ENCODE results near the gene LTBP2.

- TF ChIP-seq ZNF124 (CRISPR knock-in tag; IDR thresholded peaks at IDR 0.05) = no peak
- TF ChIP-seq, protein P1, sequence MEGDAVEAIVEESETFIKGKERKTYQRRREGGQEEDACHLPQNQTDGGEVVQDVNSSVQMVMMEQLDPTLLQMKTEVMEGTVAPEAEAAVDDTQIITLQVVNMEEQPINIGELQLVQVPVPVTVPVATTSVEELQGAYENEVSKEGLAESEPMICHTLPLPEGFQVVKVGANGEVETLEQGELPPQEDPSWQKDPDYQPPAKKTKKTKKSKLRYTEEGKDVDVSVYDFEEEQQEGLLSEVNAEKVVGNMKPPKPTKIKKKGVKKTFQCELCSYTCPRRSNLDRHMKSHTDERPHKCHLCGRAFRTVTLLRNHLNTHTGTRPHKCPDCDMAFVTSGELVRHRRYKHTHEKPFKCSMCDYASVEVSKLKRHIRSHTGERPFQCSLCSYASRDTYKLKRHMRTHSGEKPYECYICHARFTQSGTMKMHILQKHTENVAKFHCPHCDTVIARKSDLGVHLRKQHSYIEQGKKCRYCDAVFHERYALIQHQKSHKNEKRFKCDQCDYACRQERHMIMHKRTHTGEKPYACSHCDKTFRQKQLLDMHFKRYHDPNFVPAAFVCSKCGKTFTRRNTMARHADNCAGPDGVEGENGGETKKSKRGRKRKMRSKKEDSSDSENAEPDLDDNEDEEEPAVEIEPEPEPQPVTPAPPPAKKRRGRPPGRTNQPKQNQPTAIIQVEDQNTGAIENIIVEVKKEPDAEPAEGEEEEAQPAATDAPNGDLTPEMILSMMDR (CRISPR knock-in tag; IDR thresholded peaks at IDR 0.05) = no peak
- TF ChIP-seq NCOA2 (CRISPR knock-in tag; IDR thresholded peaks at IDR 0.05) = no peak
- TF ChIP-seq, protein P2, sequence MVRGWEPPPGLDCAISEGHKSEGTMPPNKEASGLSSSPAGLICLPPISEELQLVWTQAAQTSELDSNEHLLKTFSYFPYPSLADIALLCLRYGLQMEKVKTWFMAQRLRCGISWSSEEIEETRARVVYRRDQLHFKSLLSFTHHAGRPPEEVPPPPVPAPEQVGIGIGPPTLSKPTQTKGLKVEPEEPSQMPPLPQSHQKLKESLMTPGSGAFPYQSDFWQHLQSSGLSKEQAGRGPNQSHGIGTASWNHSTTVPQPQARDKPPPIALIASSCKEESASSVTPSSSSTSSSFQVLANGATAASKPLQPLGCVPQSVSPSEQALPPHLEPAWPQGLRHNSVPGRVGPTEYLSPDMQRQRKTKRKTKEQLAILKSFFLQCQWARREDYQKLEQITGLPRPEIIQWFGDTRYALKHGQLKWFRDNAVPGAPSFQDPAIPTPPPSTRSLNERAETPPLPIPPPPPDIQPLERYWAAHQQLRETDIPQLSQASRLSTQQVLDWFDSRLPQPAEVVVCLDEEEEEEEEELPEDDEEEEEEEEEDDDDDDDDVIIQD (CRISPR knock-in tag; IDR thresholded peaks at IDR 0.05; ENCODE audit: low read depth) = no peak
- no peak for TF ChIP-seq ZNF883 (CRISPR knock-in tag; IDR thresholded peaks at IDR 0.05; ENCODE audit: not compliant biosample characterization)
- TF ChIP-seq MIER2 (CRISPR knock-in tag; IDR thresholded peaks at IDR 0.05) = no peak
- TF ChIP-seq, protein P3, sequence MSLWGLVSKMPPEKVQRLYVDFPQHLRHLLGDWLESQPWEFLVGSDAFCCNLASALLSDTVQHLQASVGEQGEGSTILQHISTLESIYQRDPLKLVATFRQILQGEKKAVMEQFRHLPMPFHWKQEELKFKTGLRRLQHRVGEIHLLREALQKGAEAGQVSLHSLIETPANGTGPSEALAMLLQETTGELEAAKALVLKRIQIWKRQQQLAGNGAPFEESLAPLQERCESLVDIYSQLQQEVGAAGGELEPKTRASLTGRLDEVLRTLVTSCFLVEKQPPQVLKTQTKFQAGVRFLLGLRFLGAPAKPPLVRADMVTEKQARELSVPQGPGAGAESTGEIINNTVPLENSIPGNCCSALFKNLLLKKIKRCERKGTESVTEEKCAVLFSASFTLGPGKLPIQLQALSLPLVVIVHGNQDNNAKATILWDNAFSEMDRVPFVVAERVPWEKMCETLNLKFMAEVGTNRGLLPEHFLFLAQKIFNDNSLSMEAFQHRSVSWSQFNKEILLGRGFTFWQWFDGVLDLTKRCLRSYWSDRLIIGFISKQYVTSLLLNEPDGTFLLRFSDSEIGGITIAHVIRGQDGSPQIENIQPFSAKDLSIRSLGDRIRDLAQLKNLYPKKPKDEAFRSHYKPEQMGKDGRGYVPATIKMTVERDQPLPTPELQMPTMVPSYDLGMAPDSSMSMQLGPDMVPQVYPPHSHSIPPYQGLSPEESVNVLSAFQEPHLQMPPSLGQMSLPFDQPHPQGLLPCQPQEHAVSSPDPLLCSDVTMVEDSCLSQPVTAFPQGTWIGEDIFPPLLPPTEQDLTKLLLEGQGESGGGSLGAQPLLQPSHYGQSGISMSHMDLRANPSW (CRISPR knock-in tag; IDR thresholded peaks at IDR 0.05; ENCODE audit: borderline replicate concordance) = no peak
- no peak for TF ChIP-seq POLR2AphosphoS5 (IDR thresholded peaks at IDR 0.05; ENCODE audit: low read depth, low read length)
- TF ChIP-seq, protein P4, sequence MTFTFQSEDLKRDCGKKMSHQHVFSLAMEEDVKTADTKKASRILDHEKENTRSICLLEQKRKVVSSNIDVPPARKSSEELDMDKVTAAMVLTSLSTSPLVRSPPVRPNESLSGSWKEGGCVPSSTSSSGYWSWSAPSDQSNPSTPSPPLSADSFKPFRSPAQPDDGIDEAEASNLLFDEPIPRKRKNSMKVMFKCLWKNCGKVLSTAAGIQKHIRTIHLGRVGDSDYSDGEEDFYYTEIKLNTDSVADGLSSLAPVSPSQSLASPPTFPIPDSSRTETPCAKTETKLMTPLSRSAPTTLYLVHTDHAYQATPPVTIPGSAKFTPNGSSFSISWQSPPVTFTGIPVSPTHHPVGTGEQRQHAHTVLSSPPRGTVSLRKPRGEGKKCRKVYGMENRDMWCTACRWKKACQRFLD (CRISPR knock-in tag; IDR thresholded peaks at IDR 0.05; ENCODE audit: borderline replicate concordance) = no peak
- TF ChIP-seq HIVEP1 (CRISPR knock-in tag; IDR thresholded peaks at IDR 0.05) = no peak
- 0 out of 2 replicates have a peak, but pooled peaks have one; percentile 56 for TF ChIP-seq ZNF121 (CRISPR knock-in tag; IDR thresholded peaks at IDR 0.05)
- TF ChIP-seq MED13 (CRISPR knock-in tag; IDR thresholded peaks at IDR 0.05) = no peak
- no peak for TF ChIP-seq NR0B2 (CRISPR knock-in tag; IDR thresholded peaks at IDR 0.05)
These were observed 16.4 kb upstream of the LTBP2 start for GRCh38 chr14:74628418-74628817.

Data from HepG2 (cell line).